GM10847 (cell line): ENCODE results near the gene POLG.

ENCODE experiments used
- POLR2A ChIP-seq: IDR thresholded peaks from 2 replicates; pipeline ENCODE4 v1.6.1; 2011; ENCODE audit not compliant: insufficient read length; ENCODE audit errors: extremely low read depth

POLG gene

DNA sequence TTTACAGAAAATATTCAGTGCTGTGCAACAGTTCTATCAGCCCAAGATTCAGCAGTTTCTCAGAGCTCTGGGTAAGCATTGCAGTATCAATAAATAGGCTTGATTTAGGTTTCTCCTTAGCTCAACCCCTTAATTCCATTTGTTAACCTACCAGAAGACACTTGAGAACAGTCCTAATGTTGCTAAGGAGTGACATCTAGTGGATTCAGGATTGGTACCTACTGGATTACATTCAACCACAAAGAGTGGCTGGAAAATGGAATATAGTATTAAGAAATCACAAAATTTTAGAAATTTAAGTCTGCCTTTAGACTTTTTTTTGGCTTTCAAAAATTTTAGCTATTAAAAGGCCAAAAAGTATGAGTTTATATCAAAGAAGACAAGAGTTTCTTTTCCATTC is 34.7 kb downstream of the POLG start:
- no peak for TF ChIP-seq POLR2A

DNA sequence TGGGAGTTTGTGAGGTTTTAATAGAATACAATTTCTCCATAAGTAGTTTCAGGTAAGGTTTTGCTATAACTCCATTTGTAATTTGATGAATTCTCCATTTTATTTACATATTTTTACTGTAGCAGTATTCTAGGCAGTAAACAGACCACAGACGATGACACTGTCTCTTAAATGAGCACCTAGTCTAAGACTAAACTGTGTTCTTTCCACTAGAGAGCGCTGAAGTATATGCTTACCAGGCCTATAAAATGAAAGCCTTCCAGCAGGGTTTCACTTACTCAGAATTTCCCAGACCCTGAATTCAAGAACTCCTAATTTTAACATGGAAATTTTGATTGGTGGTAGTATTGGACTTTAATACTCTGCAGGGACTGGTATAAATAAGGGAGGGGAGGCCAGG is 41.6 kb downstream of the POLG start:
- no peak for TF ChIP-seq POLR2A

DNA sequence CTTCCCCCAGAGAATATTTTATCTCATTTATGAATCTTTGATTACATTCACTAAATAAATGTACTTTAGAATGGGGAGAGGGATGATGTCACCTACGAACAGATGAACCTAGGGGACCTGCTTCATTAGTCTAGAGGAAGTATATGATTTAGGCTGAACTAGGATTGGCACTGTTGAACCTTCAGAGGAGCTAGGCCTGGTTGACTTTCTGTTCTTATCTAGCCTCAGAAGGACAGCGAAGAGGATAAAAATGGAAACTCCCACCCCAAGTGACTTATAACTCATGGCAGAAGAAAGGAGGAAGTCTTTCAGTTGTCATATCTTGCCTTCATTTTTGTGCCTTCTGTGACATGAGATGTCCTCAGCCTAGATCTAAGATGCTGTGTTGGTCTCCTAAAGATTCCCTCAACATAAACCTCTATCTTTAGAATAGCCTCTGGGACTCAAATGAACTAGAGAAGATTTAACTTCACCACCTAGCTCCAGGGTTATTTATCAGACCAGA is 42.6 kb downstream of the POLG start:
- no peak for TF ChIP-seq POLR2A

DNA sequence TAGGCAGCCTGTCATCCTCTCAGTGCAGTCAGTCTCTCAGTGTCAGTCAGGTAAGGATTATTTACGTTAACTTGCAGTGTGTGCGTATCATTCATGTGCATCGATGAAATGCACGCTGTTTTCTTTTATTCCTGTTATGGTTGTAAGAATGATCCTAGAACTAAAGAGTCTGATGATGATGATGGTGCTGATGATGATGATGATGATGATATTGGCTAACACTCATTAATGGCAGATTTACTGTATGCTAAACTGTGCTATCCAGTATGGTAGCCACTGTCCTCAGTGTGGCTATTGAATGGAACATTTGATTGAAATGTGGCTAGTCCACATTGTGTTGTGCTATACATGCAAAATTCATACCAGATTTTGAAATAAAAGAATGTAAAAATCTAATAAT is 51.4 kb downstream of the POLG start:
- no peak for TF ChIP-seq POLR2A

DNA sequence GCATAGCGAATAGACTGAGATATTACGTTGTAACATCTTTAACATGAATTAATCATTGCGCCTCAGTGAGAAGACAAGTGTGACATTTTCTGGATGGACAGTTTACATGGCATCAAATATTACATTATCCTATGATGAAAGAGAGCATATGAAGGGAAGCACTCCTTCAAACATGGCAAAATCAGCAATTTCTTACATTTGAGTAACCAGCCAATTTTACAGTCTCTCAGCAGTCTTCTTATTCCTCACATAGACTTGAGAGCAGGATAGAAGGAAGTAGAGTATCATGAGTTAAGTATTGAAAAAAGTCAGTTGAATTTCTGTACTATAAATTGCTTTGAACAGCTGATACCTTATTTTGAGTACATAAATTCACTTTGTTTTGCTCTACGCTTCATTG is 52.0 kb downstream of the POLG start:
- no peak for TF ChIP-seq POLR2A

DNA sequence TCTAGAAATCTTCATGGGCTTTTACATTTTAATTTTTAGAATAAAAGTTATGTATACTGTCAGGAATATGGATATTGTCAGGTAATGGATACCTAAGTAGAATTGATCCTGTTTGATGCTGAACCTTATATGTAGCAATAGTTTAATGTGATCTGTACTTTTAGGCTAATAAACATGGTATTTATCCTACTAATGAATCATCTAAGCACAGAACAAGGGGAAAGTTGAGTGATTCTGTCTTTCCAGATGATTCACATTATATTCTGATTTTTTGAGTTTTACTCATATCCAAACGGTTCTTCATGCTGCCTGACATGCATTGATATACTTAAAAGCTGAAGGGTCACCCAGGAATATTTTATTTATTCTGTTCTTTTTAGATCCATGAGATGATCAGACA is 56.3 kb downstream of the POLG start:
- no peak for TF ChIP-seq POLR2A
